Spinal cord (tissue), 10 donors: ENCODE measurements around the gene DOK6. TPM values are rescaled to one million over a fixed set of nuclear protein-coding genes. Genes with fewer than 3 reads are reported as not detected.

ENCODE experiments used
- DNase-seq, 6 donors: peaks; one replicate each; pipeline versions ENCODE4 v3.0.0 to v3.0.0-alpha.2; 2013 to 2015; ENCODE audit warnings: low spot score in 6 of 6, low read depth in 4 of 6
- H3K27ac ChIP-seq: one replicate; pipeline ENCODE4 v1.5.1; 2013; ENCODE audit warnings: low read depth, low read length, control low read depth
- H3K27me3 ChIP-seq: one replicate; pipeline ENCODE4 v1.6.1; 2013; ENCODE audit warnings: low read length; ENCODE audit not compliant: control insufficient read depth, insufficient read depth
- H3K36me3 ChIP-seq: one replicate; pipeline ENCODE4 v1.6.1; 2013; ENCODE audit warnings: low read length; ENCODE audit not compliant: control insufficient read depth, insufficient read depth
- H3K4me1 ChIP-seq: one replicate; pipeline ENCODE4 v1.6.1; 2013; ENCODE audit warnings: low read length; ENCODE audit not compliant: control insufficient read depth, insufficient read depth
- H3K4me3 ChIP-seq: one replicate; pipeline ENCODE4 v1.5.1; 2013; ENCODE audit warnings: low read depth, low read length, control low read depth
- H3K9me3 ChIP-seq: one replicate; pipeline ENCODE4 v1.6.1; 2013; ENCODE audit warnings: low read length; ENCODE audit not compliant: control insufficient read depth, insufficient read depth
- WGBS: methylation state at CpG from one replicate; pipeline ENCODE4 v1.1.5; 2013; ENCODE audit warnings: missing lambda C conversion rate; ENCODE audit not compliant: insufficient coverage; 5-methylcytosine and 5-hydroxymethylcytosine counted together
- polyA plus RNA-seq, 2 donors: library from polyadenylated mRNA; unstranded; fragments of 120-200 nt; gene quantifications; one replicate each; pipeline ENCODE4 v1.2.1, GENCODE V29; 2013; ENCODE audit not compliant: insufficient read length in 2 of 2
- total RNA-seq, 2 donors: library from RNA; depleted of rRNA in 1 of 2; stranded (reverse); fragments of 120-200 nt in 1 of 2; fragments of >200 nt in 1 of 2; gene quantifications; one replicate each; pipeline versions ENCODE4 v1.2.3 to v1.2.4, GENCODE V29; 2013 to 2014
- donor health status: healthy.

DOK6 gene
- total and polyA plus RNA-seq, 4 donors: 26.5 to 64.4 (median 40.7) TPM

- H3K27me3 ChIP-seq: no peaks in the 10 kb centered on the region
- no CpG with 5 or more reads among the region's 1 CpG for WGBS
- H3K4me1 ChIP-seq: no peaks in the 10 kb centered on the region
- H3K27ac ChIP-seq: no peak overlapping the region
- no peak for DNase-seq
- H3K4me3 ChIP-seq: no peak overlapping the region
- H3K9me3 ChIP-seq: no peaks in the 10 kb centered on the region
- no peaks in the 10 kb centered on the region for H3K36me3 ChIP-seq
Observed at GRCh38 chr18:69408522-69408921, 7.8 kb downstream of the DOK6 start.

DNA sequence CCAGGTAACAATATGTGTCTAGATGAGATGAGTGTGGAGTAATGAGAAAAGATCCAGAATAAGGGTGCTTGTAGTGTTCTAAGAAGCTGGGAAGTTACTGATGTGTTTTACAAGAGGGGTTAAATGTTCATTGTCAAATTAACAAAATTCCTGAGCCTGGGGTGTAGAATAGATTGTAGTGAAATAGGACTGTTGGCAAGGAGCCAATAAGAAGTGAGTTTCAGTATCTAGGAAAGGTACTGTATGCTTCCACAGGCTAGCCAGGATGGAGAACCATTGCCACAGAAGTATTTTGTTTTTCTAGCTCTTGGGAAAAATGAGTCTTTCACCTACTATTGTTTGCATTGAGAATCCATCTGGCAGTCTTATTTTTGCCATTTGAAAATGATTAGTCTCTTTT, 10.5 kb downstream of the DOK6 start:
- H3K27me3 ChIP-seq: no peaks in the 10 kb centered on the region
- no peaks in the 10 kb centered on the region for H3K36me3 ChIP-seq
- H3K27ac ChIP-seq: no peak overlapping the region
- DNase-seq: no peak
- no peaks in the 10 kb centered on the region for H3K9me3 ChIP-seq
- H3K4me3 ChIP-seq: no peak overlapping the region
- H3K4me1 ChIP-seq: no peaks in the 10 kb centered on the region

- Histone ChIP-seq H3K4me1 (no peaks in the 10 kb centered on the region), H3K36me3 (no peaks in the 10 kb centered on the region), H3K9me3 (no peaks in the 10 kb centered on the region), H3K27me3 (no peaks in the 10 kb centered on the region), H3K4me3 (no peak overlapping the region), H3K27ac (no peak overlapping the region)
- DNase-seq: no peak
- WGBS: no CpG with 5 or more reads among the region's 1 CpG
Observed at GRCh38 chr18:69414184-69414583, 13.5 kb downstream of the DOK6 start.

GRCh38 chr18:69432847-69433246, 32.2 kb downstream of the DOK6 start:
- no peak for DNase-seq
- Histone ChIP-seq H3K36me3 (no peaks in the 10 kb centered on the region), H3K9me3 (no peaks in the 10 kb centered on the region), H3K4me3 (no peak overlapping the region), H3K27me3 (no peaks in the 10 kb centered on the region), H3K27ac (no peak overlapping the region), H3K4me1 (no peaks in the 10 kb centered on the region)

- Histone ChIP-seq H3K9me3 (peaks cover 14% of the 10 kb centered on the region), H3K27ac (no peak overlapping the region), H3K27me3 (no peaks in the 10 kb centered on the region), H3K4me1 (no peaks in the 10 kb centered on the region), H3K4me3 (no peak overlapping the region), H3K36me3 (no peaks in the 10 kb centered on the region)
- no peak for DNase-seq
- WGBS: 100% methylated on average over 1 of the region's 2 CpGs
Observed at GRCh38 chr18:69435000-69435399, 34.3 kb downstream of the DOK6 start.

DNA sequence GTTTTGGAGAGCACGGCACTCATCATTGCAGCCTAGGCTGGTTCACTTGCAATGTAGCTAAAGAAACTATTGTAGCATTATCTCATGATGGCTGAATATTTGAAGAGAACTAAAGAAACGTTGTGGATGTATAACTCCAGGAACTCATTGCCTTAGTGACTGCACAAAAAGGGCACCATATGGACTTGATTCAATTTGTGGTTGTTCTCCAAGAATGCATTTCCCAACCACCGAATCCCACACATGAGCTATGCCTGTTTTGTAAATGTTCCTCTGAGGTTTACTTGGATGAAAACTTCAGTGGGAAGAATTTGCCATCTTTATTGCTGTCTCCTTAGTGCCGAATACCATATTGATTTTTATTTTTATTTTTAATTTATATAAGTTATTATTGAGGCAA, 43.5 kb downstream of the DOK6 start:
- no peak for DNase-seq
- no peak overlapping the region for H3K27ac ChIP-seq
- 71% methylated on average over 1 of the region's 4 CpGs for WGBS

GRCh38 chr18:69447886-69448285, 47.2 kb downstream of the DOK6 start:
- H3K4me1 ChIP-seq: no peaks in the 10 kb centered on the region
- H3K36me3 ChIP-seq: no peaks in the 10 kb centered on the region
- H3K27ac ChIP-seq: no peak overlapping the region
- H3K27me3 ChIP-seq: no peaks in the 10 kb centered on the region
- no peak for DNase-seq
- no peaks in the 10 kb centered on the region for H3K9me3 ChIP-seq
- WGBS: no CpG with 5 or more reads among the region's 1 CpG
- no peak overlapping the region for H3K4me3 ChIP-seq

More for the DNA sequence above, 43.5 kb downstream of the DOK6 start:
- Histone ChIP-seq H3K4me1 (no peaks in the 10 kb centered on the region), H3K4me3 (no peak overlapping the region), H3K27me3 (no peaks in the 10 kb centered on the region), H3K36me3 (no peaks in the 10 kb centered on the region), H3K9me3 (peaks cover 7% of the 10 kb centered on the region)

GRCh38 chr18:69455125-69455524, 54.4 kb downstream of the DOK6 start:
- DNase-seq: no peak
- Histone ChIP-seq H3K4me3 (no peak overlapping the region), H3K9me3 (no peaks in the 10 kb centered on the region), H3K4me1 (no peaks in the 10 kb centered on the region), H3K27me3 (no peaks in the 10 kb centered on the region), H3K27ac (no peak overlapping the region), H3K36me3 (no peaks in the 10 kb centered on the region)
- WGBS: no CpG with 5 or more reads among the region's 1 CpG

DNA sequence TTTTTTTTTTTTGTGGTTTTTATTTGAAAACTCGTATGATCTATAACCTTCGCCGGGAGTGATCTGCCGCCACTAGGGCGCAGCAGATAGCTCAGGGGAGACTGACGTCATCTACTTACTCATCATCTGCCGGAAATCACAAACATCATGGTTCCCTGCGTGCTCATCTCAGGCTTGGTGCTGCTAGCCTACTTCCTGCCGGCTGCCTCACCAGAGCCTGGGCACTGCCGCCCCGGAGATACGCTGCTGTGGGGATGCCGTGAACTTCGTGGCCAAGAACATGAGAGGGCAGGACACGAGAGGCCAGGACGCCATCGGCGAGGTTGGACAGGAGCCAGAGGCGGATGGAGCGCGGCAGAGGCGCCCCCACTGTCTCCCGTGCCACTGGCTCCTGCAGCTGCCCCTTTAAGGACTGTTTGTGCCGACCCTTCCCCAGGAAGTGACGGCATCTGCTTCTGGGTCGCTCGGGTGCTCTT, 68.8 kb downstream of the DOK6 start:
- H3K9me3 ChIP-seq: no peaks in the 10 kb centered on the region
- H3K4me1 ChIP-seq: no peaks in the 10 kb centered on the region
- H3K27ac ChIP-seq: no peak overlapping the region
- H3K4me3 ChIP-seq: no peak overlapping the region
- WGBS: 89% methylated on average over 25 of the region's 27 CpGs
- H3K27me3 ChIP-seq: no peaks in the 10 kb centered on the region
- DNase-seq: no peak
- peaks cover 5% of the 10 kb centered on the region for H3K36me3 ChIP-seq

DNA sequence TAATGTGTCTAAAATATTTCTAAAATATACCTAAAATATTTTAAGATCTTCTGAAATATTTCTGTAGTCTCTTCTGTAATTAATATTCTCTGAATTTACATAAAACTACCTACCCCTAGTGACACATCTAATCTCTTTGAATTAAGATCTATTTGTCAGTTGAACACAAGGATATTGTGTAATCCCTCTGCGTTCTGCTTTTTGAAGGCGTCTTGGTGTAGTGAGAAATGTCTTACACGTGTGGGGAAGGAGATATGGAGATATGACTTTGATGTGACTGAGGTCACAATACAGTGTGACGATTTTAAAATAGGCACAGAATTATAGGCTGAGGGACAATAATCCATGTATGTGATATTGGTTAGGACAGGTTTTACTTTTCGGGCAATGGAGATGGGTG, 79.8 kb downstream of the DOK6 start:
- Histone ChIP-seq H3K9me3 (no peaks in the 10 kb centered on the region), H3K27ac (no peak overlapping the region), H3K4me1 (no peaks in the 10 kb centered on the region), H3K36me3 (no peaks in the 10 kb centered on the region), H3K27me3 (no peaks in the 10 kb centered on the region), H3K4me3 (no peak overlapping the region)
- DNase-seq: no peak
- WGBS: 76% methylated on average over 5 of the region's 5 CpGs
